Measurements from ENCODE around the gene HSPBP1.
"Not testable (repeated sequence)": the region's sequence is repeated elsewhere in the genome, so short reads cannot be mapped to it uniquely, and the experiment has no call there.

Gene HSPBP1, protein sequence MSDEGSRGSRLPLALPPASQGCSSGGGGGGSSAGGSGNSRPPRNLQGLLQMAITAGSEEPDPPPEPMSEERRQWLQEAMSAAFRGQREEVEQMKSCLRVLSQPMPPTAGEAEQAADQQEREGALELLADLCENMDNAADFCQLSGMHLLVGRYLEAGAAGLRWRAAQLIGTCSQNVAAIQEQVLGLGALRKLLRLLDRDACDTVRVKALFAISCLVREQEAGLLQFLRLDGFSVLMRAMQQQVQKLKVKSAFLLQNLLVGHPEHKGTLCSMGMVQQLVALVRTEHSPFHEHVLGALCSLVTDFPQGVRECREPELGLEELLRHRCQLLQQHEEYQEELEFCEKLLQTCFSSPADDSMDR

DNA sequence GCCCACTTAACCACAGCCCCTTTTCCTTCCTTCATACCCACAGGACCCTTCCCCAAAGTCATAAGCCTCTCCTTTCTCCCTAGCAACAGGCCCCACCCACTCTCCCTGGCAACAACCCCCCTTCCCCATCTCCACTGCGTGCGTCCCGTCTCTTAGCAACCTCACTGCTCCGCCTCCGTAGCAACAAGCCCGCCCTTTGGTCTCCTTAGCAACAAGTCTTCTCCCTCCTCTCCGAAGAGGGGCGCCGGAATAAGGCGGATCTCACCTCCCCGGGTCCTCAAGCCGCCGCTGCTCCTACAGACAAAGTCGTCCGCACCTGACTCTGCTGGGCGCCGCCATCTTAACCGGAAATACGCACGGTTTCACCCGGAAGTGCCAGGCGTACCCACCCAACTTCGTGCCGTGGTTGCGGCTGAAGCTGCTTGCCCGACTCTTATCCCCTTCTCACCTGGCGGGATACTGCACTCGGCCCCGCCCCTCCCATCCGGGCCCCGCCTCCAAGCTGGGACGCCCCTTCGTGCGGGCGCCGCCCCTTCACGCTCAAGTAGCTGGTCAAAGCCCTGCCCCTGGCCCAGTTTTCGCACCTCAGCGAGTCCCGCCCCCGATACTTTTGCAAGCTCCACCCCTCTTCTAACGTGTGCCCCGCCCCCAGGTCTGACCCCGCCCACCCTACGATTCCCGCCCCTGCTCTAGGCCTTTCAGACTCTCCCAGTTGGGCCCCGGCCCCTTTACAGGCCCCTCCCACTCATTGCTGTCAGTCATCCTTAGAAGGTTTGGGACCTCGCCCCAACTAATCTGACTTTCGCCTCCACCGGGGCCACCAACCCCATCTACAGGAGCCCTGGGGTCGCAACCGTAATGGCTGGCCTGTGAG, at the start of gene HSPBP1:
Gene HSPBP1 (minus strand): TSS at position 341 of the 874 bp plus-strand sequence. CDS start 502 bp downstream, outside the sequence.
- Histone ChIP-seq H3K4me3 (ENCODE audit: low read length) (peak within 1 kb of the TSS; percentile 94), H3K4me1 (ENCODE audit: control insufficient read depth, low read depth, low read length) (peaks cover 10% of the 10 kb centered on the region)

DNA sequence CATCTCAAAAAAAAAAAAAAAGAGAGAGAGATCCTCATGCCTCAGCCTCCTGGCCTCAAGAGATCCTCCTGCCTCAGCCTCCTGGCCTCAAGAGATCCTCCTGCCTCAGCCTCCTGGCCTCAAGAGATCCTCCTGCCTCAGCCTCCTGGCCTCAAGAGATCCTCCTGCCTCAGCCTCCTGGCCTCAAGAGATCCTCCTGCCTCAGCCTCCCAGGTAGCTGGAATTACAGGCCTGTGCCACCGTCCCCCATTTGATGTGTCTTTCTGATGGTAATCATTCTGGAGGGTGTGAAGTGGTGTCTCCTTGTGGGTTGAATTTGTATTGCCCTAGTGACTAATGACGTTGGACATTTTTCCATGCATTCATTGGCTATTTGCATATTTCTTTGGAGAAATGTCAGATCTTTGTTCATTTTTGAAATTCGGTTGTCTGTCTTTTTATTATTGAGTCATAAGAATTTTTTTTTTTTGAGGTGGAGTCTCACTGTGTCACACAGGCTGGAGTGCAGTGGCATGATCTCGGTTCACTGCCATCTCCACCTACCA, 48.9 kb upstream of the HSPBP1 start:
- H3K4me1 ChIP-seq (ENCODE audit: control insufficient read depth, low read depth, low read length); H3K36me3 ChIP-seq (ENCODE audit: control insufficient read depth, low read depth, low read length); H3K4me3 ChIP-seq (ENCODE audit: low read length): not testable (repeated sequence)

More for the DNA sequence above, at the start of gene HSPBP1:
- Histone ChIP-seq H3K36me3 (ENCODE audit: control insufficient read depth, low read depth, low read length) (peaks cover 4% of the 10 kb centered on the region), H3K9ac (ENCODE audit: low read length) (peak within 1 kb of the TSS; percentile 87), H3K27ac (ENCODE audit: low read length) (peak within 1 kb of the TSS; percentile 80), H3K27me3 (ENCODE audit: control insufficient read depth, insufficient read depth, low read length) (no peaks in the 10 kb centered on the region), H3K9me3 (ENCODE audit: control insufficient read depth, low read depth, low read length) (no peaks in the 10 kb centered on the region)

DNA sequence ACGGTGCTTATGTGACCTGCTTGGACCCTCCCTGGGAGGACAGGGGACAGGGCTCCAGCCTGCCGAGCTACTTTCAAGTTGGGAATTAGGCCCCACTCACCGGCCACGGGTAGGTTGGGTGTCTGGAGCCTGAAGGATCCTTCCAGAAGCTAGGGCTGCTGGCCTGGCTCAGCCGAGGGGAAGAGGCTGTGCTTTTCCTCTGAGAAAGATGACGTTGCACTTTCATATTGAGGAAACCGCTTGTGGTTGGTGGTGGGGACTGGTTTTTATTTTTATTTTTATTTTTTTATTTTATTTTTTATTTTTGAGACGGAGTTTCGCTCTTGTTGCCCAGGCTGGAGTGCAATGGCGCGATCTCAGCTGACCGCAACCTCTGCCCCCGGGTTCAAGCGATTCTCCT, 45.3 kb upstream of the HSPBP1 start, which contains the start of gene TMEM150B:
Gene TMEM150B (minus strand): TSS at position 170 of the 400 bp plus-strand sequence. CDS start 4,305 bp downstream, outside the sequence.
- Histone ChIP-seq H3K27ac (ENCODE audit: low read length) (no peak within 1 kb of the TSS), H3K9ac (ENCODE audit: low read length) (no peak within 1 kb of the TSS), H3K4me1 (ENCODE audit: control insufficient read depth, low read depth, low read length) (no peaks in the 10 kb centered on the region), H3K36me3 (ENCODE audit: control insufficient read depth, low read depth, low read length) (no peaks in the 10 kb centered on the region), H3K4me3 (ENCODE audit: low read length) (no peak within 1 kb of the TSS), H3K27me3 (ENCODE audit: control insufficient read depth, insufficient read depth, low read length) (no peaks in the 10 kb centered on the region), H3K9me3 (ENCODE audit: control insufficient read depth, low read depth, low read length) (no peaks in the 10 kb centered on the region)

More for the DNA sequence above, 48.9 kb upstream of the HSPBP1 start:
- not testable (repeated sequence) for H3K27ac ChIP-seq (ENCODE audit: low read length); H3K9me3 ChIP-seq (ENCODE audit: control insufficient read depth, low read depth, low read length); H3K9ac ChIP-seq (ENCODE audit: low read length); H3K27me3 ChIP-seq (ENCODE audit: control insufficient read depth, insufficient read depth, low read length)

DNA sequence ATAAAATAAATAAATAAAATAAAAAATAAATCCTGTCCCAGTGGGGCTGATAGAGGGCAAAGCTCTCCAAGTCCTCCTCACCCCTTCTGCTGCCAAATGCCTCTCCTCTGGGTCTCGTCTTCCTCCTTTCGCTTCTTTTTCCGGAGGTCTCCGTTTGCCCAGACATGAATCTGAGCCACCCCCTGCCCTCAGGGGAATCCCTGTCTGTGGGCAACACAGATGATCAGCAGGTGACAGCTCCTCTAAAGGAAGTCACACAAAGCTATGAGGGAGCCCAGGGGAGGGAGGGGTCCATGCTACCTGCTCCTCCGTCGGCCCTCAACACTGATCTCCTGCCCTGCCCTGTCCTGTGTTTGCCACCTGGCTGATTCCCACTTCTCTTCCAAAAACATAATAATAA, 44.8 kb upstream of the HSPBP1 start:
- Histone ChIP-seq H3K36me3 (ENCODE audit: control insufficient read depth, low read depth, low read length) (no peaks in the 10 kb centered on the region), H3K4me1 (ENCODE audit: control insufficient read depth, low read depth, low read length) (no peaks in the 10 kb centered on the region), H3K9me3 (ENCODE audit: control insufficient read depth, low read depth, low read length) (no peaks in the 10 kb centered on the region), H3K27me3 (ENCODE audit: control insufficient read depth, insufficient read depth, low read length) (no peaks in the 10 kb centered on the region), H3K27ac (ENCODE audit: low read length) (no peak overlapping the region), H3K4me3 (ENCODE audit: low read length) (no peak overlapping the region), H3K9ac (ENCODE audit: low read length) (no peak overlapping the region)

DNA sequence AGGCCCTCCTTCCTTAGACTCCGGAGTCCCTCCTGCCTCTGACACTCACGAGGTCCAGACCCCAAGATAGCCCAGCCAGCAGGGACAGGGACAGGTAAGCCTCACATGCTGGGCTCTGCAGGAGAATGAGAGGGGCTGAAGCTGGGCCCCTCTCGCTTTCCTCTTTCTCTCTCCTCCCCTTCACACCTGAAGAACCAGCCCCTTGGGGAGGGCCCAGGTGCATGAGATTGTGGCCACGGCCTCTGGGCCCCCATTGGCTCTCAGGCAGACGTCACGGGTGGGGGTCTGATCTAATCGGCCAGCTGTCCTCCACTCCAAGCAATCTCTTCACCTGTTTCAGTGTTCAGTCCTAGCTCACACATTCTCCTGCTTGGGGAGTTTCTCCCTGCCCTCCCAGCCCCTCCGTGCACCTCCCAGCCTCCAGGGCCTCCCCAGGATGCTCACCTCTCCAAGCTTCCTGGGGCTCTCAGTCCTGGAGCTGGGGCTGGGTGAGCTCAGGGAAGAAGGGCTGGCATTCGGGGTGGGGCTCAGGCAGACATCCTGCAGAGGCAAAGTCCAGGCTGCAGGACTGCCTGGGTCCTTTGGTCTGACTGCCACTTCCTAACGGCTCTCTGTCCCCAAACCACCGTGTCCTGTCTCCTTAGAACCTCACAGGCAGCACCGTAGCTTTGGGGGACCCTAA, 42.4 kb upstream of the HSPBP1 start:
- Histone ChIP-seq H3K9me3 (ENCODE audit: control insufficient read depth, low read depth, low read length) (no peaks in the 10 kb centered on the region), H3K27me3 (ENCODE audit: control insufficient read depth, insufficient read depth, low read length) (no peaks in the 10 kb centered on the region), H3K27ac (ENCODE audit: low read length) (no peak overlapping the region)

DNA sequence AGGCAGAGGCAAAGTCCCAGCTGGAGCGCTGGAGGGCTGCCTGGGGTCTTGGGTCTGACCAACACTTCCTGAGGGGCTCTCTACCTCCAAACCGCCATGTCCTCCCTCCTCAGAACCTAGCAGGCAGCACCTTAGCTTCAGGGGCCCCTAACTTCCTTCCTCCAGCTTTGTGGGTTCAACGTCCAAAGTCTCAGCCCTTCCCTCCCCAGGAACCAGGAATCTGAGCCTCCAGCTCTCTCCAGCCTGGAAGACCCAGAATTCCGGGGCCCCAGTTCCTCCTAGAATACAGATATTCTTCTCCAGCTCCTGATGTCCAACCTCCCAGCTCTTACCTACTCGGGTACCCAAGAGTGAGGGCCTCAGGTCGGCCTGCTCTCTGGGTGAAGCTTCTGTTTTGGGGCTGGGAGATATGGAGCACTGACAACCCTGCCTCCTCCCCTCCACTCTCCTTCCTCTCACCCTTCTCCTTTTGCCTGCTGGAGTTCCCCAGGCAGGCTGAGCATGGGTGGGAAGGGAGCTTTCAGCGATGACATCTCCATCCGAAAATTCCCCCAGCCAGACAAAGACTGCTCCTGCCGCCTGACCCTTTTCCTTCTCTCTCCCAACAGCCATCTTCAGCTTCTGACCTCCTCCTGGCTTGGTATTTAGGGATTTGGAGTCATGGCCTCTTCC, 41.7 kb upstream of the HSPBP1 start:
- H3K4me3 ChIP-seq (ENCODE audit: low read length) = no peak overlapping the region
- H3K27me3 ChIP-seq (ENCODE audit: control insufficient read depth, insufficient read depth, low read length) = no peaks in the 10 kb centered on the region
- H3K36me3 ChIP-seq (ENCODE audit: control insufficient read depth, low read depth, low read length) = no peaks in the 10 kb centered on the region
- no peak overlapping the region for H3K27ac ChIP-seq (ENCODE audit: low read length)
- no peak overlapping the region for H3K9ac ChIP-seq (ENCODE audit: low read length)
- no peaks in the 10 kb centered on the region for H3K9me3 ChIP-seq (ENCODE audit: control insufficient read depth, low read depth, low read length)
- H3K4me1 ChIP-seq (ENCODE audit: control insufficient read depth, low read depth, low read length) = no peaks in the 10 kb centered on the region

More for the DNA sequence above, 42.4 kb upstream of the HSPBP1 start:
- H3K4me1 ChIP-seq (ENCODE audit: control insufficient read depth, low read depth, low read length) = no peaks in the 10 kb centered on the region
- H3K4me3 ChIP-seq (ENCODE audit: low read length) = no peak overlapping the region
- no peaks in the 10 kb centered on the region for H3K36me3 ChIP-seq (ENCODE audit: control insufficient read depth, low read depth, low read length)
- H3K9ac ChIP-seq (ENCODE audit: low read length) = no peak overlapping the region

DNA sequence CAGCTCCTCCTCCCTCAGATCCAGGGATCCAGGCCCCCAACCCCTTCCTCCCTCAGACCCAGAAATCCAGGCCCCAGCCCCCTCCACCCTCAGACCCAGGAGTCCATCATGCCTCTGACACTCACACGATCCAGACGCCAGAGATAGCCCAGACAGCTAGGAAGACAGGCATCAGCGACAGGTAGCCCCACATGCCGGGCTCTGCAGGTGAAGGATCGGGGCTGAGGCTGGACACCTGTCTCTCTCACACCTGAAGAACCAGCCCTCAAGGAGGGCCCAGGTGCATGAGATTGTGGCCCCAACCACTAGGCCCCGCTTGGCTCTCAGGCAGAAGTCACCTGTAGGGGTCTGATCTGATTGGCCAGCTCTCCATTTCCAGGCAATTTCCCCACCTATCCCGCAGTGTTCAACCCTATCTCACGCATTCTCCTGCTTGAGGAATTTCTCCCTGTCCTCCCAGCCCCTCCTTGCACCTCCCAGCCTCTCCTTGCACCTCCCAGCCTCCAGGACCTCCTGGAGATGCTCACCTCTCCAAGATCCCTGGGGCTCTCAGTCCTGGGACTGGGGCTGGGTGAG, 41.0 kb upstream of the HSPBP1 start:
- Histone ChIP-seq H3K9ac (ENCODE audit: low read length) (no peak overlapping the region), H3K27me3 (ENCODE audit: control insufficient read depth, insufficient read depth, low read length) (no peaks in the 10 kb centered on the region), H3K4me3 (ENCODE audit: low read length) (no peak overlapping the region), H3K4me1 (ENCODE audit: control insufficient read depth, low read depth, low read length) (no peaks in the 10 kb centered on the region), H3K9me3 (ENCODE audit: control insufficient read depth, low read depth, low read length) (no peaks in the 10 kb centered on the region), H3K27ac (ENCODE audit: low read length) (no peak overlapping the region), H3K36me3 (ENCODE audit: control insufficient read depth, low read depth, low read length) (no peaks in the 10 kb centered on the region)

DNA sequence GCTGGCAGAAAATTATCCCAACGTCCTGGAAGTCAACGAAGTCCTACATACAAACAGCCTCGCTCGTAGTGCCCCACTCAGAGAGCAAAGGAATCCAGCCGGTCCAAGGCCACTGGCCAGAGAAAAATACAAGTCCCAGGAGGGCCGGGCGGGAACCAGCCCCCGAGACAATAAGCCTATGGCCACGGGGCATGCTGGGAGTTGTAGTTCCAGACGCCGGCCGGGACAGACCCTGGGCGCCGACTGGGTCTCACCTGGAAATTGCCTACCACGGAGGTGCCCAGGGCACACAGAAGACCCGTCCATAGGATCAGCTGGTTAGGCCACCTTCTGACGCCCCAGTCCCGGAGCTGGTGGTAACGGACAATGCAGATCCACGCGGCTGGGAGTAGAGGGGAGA, 39.9 kb upstream of the HSPBP1 start:
- no peaks in the 10 kb centered on the region for H3K4me1 ChIP-seq (ENCODE audit: control insufficient read depth, low read depth, low read length)
- H3K9ac ChIP-seq (ENCODE audit: low read length) = peak overlapping the region; percentile 9
- H3K4me3 ChIP-seq (ENCODE audit: low read length) = peak overlapping the region; percentile 51
- H3K36me3 ChIP-seq (ENCODE audit: control insufficient read depth, low read depth, low read length) = no peaks in the 10 kb centered on the region
- no peaks in the 10 kb centered on the region for H3K9me3 ChIP-seq (ENCODE audit: control insufficient read depth, low read depth, low read length)
- H3K27me3 ChIP-seq (ENCODE audit: control insufficient read depth, insufficient read depth, low read length) = no peaks in the 10 kb centered on the region
- H3K27ac ChIP-seq (ENCODE audit: low read length) = no peak overlapping the region

DNA sequence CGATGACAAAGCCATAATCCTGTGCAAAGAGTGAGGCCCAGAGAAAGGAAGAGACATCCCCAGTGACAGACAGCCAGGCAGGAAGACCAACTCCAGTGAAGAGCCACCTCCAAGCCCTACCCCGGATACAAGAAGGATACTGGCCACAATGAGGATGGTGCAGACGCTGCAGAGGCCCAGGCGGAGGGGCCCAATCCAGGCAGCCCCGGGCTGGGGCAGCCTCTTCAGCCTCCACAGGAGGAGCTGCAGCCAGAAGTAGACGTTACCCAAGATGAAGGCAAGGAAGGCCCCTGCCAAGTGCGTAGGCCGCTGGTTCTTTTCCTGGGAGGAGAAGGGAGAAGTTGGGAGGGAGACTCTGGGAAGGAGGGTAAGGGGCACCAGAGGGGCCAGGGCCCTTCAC, 36.7 kb upstream of the HSPBP1 start:
- no peak overlapping the region for H3K4me3 ChIP-seq (ENCODE audit: low read length)
- H3K27me3 ChIP-seq (ENCODE audit: control insufficient read depth, insufficient read depth, low read length) = no peaks in the 10 kb centered on the region
- H3K9ac ChIP-seq (ENCODE audit: low read length) = no peak overlapping the region
- H3K27ac ChIP-seq (ENCODE audit: low read length) = no peak overlapping the region
- no peaks in the 10 kb centered on the region for H3K9me3 ChIP-seq (ENCODE audit: control insufficient read depth, low read depth, low read length)
- no peaks in the 10 kb centered on the region for H3K4me1 ChIP-seq (ENCODE audit: control insufficient read depth, low read depth, low read length)
- no peaks in the 10 kb centered on the region for H3K36me3 ChIP-seq (ENCODE audit: control insufficient read depth, low read depth, low read length)

DNA sequence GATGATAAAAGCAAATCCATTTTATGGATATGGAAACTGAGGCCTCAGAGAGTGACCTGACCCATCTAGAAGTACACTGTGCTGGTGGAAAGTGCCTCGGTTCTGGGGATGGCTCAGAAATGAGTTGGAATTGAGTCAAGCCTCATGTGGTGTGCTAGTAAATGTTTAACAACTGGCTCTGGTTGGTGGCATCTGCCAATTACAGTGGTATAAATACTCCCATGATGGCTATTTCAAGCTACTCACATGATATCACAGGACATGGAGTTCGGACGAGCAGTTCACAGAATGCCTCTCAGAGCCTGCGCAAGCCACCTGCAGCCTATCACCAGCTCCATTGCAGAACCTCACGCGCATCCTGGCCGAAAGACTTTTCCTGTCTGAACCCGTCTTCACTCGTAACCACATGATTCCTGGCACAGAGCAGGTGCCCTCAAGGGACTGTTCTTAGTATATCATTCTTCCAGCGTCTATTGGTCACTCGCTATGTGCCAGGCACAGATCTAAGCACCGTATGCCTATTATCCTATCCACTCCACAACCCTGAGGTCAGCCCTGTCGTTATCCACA, 36.1 kb upstream of the HSPBP1 start:
- H3K36me3 ChIP-seq (ENCODE audit: control insufficient read depth, low read depth, low read length) = no peaks in the 10 kb centered on the region
- no peak overlapping the region for H3K9ac ChIP-seq (ENCODE audit: low read length)
- H3K4me1 ChIP-seq (ENCODE audit: control insufficient read depth, low read depth, low read length) = no peaks in the 10 kb centered on the region
- no peak overlapping the region for H3K4me3 ChIP-seq (ENCODE audit: low read length)
- H3K9me3 ChIP-seq (ENCODE audit: control insufficient read depth, low read depth, low read length) = no peaks in the 10 kb centered on the region
- H3K27me3 ChIP-seq (ENCODE audit: control insufficient read depth, insufficient read depth, low read length) = no peaks in the 10 kb centered on the region
- no peak overlapping the region for H3K27ac ChIP-seq (ENCODE audit: low read length)
